HL-60 (cell line): ENCODE results near the gene RUNX3.

ENCODE experiments used
- DNase-seq, 2 experiments: peaks; one replicate each; pipeline ENCODE4 v3.0.0-alpha.2; 2010 to 2020; ENCODE audit warnings: low read depth in 1 of 2, low spot score in 1 of 2
- H3K27ac ChIP-seq: fragments of 250-450 bp; sonication (Bioruptor Pico); replicated peaks from 2 replicates; pipeline ENCODE4 v1.5.1; 2020; ENCODE audit warnings: mild to moderate bottlenecking, moderate library complexity
- H3K27me3 ChIP-seq: fragments of 250-450 bp; sonication (Bioruptor Pico); 2 replicates; pipeline ENCODE4 v1.5.1; 2021; ENCODE audit warnings: mild to moderate bottlenecking, moderate library complexity; ENCODE audit not compliant: insufficient read depth, poor library complexity, severe bottlenecking
- H3K4me3 ChIP-seq: replicated peaks from 2 replicates; pipeline ENCODE4 v1.5.1; 2011; ENCODE audit warnings: mild to moderate bottlenecking, control low read depth, low read length; ENCODE audit not compliant: insufficient read depth
- GABPA ChIP-seq: IDR thresholded peaks from 2 replicates; pipeline ENCODE4 v1.6.1; 2012; ENCODE audit warnings: low read depth
- POLR2AphosphoS5 ChIP-seq: IDR thresholded peaks from 2 replicates; pipeline ENCODE4 v1.6.1; 2012; ENCODE audit warnings: low read depth
- SPI1 ChIP-seq: IDR thresholded peaks from 2 replicates; pipeline ENCODE4 v1.6.1; 2012; ENCODE audit warnings: low read depth, mild to moderate bottlenecking, borderline replicate concordance
- TF ChIP-seq, protein P1 (sequence below): IDR thresholded peaks from 2 replicates; pipeline ENCODE4 v1.6.1; 2012; ENCODE audit warnings: low read depth; ENCODE audit not compliant: insufficient replicate concordance
- TF ChIP-seq, protein P2 (sequence below): IDR thresholded peaks from one replicate; pipeline ENCODE4 v1.5.1; 2011; ENCODE audit warnings: low read length, control low read depth, inconsistent platforms; ENCODE audit not compliant: insufficient read depth

The RUNX3 gene

DNA sequence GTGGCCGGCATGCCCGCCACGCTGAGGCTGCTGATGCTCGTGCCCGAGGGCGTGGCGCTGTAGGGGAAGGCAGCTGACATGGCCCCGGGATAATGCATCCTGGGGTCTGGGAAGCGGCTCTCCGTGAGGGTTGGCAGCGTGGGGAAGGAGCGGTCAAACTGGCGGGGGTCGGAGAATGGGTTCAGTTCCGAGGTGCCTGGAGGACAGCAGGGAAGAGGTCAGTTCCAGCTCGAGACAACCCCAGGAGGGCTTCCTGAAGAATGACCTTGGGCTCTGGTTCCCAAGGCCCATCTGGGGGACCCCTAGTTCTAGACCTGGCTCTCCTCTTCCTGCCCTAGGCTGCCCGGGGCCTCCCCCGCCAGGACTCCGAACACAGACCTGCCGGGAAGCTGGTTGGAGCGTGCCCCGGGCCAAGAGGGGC, 27.6 kb downstream of the RUNX3 start:
- DNase-seq, result no peak
- TF ChIP-seq SPI1 (no peak), POLR2AphosphoS5 (no peak), GABPA (no peak)
- TF ChIP-seq, protein P1, sequence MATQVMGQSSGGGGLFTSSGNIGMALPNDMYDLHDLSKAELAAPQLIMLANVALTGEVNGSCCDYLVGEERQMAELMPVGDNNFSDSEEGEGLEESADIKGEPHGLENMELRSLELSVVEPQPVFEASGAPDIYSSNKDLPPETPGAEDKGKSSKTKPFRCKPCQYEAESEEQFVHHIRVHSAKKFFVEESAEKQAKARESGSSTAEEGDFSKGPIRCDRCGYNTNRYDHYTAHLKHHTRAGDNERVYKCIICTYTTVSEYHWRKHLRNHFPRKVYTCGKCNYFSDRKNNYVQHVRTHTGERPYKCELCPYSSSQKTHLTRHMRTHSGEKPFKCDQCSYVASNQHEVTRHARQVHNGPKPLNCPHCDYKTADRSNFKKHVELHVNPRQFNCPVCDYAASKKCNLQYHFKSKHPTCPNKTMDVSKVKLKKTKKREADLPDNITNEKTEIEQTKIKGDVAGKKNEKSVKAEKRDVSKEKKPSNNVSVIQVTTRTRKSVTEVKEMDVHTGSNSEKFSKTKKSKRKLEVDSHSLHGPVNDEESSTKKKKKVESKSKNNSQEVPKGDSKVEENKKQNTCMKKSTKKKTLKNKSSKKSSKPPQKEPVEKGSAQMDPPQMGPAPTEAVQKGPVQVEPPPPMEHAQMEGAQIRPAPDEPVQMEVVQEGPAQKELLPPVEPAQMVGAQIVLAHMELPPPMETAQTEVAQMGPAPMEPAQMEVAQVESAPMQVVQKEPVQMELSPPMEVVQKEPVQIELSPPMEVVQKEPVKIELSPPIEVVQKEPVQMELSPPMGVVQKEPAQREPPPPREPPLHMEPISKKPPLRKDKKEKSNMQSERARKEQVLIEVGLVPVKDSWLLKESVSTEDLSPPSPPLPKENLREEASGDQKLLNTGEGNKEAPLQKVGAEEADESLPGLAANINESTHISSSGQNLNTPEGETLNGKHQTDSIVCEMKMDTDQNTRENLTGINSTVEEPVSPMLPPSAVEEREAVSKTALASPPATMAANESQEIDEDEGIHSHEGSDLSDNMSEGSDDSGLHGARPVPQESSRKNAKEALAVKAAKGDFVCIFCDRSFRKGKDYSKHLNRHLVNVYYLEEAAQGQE, result no peak
- TF ChIP-seq, protein P2, sequence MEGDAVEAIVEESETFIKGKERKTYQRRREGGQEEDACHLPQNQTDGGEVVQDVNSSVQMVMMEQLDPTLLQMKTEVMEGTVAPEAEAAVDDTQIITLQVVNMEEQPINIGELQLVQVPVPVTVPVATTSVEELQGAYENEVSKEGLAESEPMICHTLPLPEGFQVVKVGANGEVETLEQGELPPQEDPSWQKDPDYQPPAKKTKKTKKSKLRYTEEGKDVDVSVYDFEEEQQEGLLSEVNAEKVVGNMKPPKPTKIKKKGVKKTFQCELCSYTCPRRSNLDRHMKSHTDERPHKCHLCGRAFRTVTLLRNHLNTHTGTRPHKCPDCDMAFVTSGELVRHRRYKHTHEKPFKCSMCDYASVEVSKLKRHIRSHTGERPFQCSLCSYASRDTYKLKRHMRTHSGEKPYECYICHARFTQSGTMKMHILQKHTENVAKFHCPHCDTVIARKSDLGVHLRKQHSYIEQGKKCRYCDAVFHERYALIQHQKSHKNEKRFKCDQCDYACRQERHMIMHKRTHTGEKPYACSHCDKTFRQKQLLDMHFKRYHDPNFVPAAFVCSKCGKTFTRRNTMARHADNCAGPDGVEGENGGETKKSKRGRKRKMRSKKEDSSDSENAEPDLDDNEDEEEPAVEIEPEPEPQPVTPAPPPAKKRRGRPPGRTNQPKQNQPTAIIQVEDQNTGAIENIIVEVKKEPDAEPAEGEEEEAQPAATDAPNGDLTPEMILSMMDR, result no peak
- no peak overlapping the region for H3K27ac ChIP-seq
- H3K27me3 ChIP-seq, result no peaks in the 10 kb centered on the region
- no peak overlapping the region for H3K4me3 ChIP-seq

DNA sequence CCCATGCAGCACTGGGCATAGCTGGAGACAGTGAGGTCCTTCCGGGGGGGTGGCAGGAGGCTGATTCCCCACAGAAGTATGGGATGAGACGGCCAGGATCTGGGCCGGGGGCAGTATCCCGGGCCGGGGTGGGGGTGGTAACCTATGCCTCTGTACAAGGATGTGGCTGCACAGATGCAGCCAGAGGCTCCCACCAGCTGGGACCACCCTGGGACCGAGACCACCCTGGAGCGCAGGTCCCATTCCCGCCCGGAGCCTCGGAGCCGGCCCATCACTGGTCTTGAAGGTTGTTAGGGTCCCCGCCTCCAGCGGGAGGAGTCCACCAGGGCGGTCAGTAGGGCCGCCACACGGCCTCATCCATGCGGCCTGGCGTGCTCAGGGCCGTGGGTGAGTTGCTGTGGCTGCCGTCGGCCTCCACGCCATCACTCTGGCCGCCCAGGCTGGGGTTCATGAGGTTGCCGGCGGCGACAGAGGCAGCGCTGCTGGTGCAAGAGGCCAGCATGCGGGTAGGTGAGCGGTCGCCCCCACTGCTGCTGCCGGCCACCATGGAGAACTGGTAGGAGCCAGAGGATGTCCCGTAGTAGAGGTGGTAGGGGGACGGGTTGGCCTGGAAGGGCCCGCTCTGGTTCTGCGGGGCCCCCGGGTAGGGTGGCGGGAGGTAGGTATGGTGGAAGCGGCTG, 28.1 kb downstream of the RUNX3 start:
- no peaks in the 10 kb centered on the region for H3K27me3 ChIP-seq

DNA sequence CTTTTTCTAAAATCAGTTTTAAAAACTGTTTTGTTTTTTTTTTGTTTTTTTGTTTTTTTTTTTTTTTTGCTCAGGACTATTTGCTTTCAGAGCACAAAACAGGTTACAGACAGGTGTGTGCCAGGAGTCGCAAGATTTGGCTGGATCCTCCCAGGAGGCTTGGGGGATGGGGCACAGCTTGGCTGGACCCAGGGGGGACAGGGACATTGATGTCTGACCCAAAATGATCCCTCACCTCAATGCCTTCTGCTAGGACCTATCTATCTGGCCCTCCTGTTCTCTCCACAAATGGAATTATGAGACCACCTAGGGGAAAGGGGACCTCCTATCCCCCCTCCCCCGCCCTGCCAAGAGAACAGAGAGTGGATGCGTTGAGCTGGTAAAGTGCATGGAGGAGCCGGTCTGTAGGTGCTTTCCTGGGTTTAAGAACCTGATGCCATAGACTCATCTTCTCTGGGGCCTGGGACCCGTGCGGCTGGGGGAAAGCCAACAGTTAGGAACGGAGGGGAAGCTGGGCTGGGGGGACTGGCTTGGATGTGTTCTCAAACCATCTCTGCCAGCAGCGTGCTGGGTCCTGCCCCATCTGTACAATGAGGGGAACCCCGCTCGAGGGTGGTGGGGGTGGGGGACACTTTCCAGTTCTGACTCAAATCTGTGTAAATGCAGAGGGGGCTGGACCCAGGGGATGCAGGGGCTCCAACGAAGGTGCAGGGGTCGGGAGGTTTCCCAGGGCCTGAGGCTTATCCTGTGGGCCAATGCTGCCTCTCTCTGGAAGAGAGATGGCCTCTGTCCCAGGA, 28.9 kb downstream of the RUNX3 start:
- TF ChIP-seq SPI1 (no peak), GABPA (no peak), POLR2AphosphoS5 (no peak; the same call in 1 of the 2 replicates)
- TF ChIP-seq, protein P2, result no peak
- TF ChIP-seq, protein P1, result no peak
- no peaks in the 10 kb centered on the region for H3K27me3 ChIP-seq
- no peak for DNase-seq
- no peak overlapping the region for H3K27ac ChIP-seq
- H3K4me3 ChIP-seq, result no peak overlapping the region

More for the DNA sequence above, 28.1 kb downstream of the RUNX3 start:
- H3K4me3 ChIP-seq, result no peak overlapping the region
- TF ChIP-seq POLR2AphosphoS5 (no peak), SPI1 (no peak), GABPA (no peak)
- TF ChIP-seq, protein P1, result no peak
- TF ChIP-seq, protein P2, result no peak
- no peak for DNase-seq
- no peak overlapping the region for H3K27ac ChIP-seq
